Keratinocyte (primary cell): Measurements from ENCODE around the gene HS6ST3. TPM values are rescaled to one million over a fixed set of nuclear protein-coding genes. Genes with fewer than 3 reads are reported as not detected.

Experiments used
- DNase-seq: peaks from one replicate; pipeline ENCODE4 v3.0.0-alpha.2; 2011; ENCODE audit warnings: low read depth, missing footprints, low spot score
- FAIRE-seq: peaks from 2 replicates; lab custom pipeline; 2011; peaks lifted over from hg19 to GRCh38; lab: Jason Lieb, UNC
- H2AFZ ChIP-seq: 2 replicates; pipeline ENCODE4 v1.6.0; 2012; ENCODE audit warnings: low read length, control low read depth, inconsistent platforms; ENCODE audit not compliant: control insufficient read depth
- H3K27ac ChIP-seq: 2 replicates; pipeline ENCODE4 v1.5.1; 2011; ENCODE audit warnings: low read length; ENCODE audit not compliant: control insufficient read depth, insufficient read depth
- H3K27me3 ChIP-seq: 3 replicates; pipeline ENCODE4 v1.6.0; 2011; ENCODE audit warnings: low read length; ENCODE audit not compliant: control insufficient read depth, insufficient read depth; ENCODE audit errors: extremely low read depth
- H3K36me3 ChIP-seq, 2 experiments: 2 replicates in 1 of 2; 3 replicates in 1 of 2; pipeline ENCODE4 v1.5.1; 2011; ENCODE audit warnings: low read length in 2 of 2, mild to moderate bottlenecking in 1 of 2; ENCODE audit not compliant: control insufficient read depth in 2 of 2, insufficient read depth in 2 of 2; ENCODE audit errors: extremely low read depth in 1 of 2
- H3K4me1 ChIP-seq: 3 replicates; pipeline ENCODE4 v1.5.1; 2011; ENCODE audit warnings: low read length; ENCODE audit not compliant: control insufficient read depth, insufficient read depth; ENCODE audit errors: extremely low read depth
- H3K4me2 ChIP-seq: 3 replicates; pipeline ENCODE4 v1.6.0; 2011; ENCODE audit warnings: low read depth, low read length; ENCODE audit not compliant: control insufficient read depth, insufficient read depth; ENCODE audit errors: extremely low read depth
- H3K4me3 ChIP-seq, 3 experiments: fragments of 200-600 bp in 1 of 3; sonication (generic) in 1 of 3; 2 replicates in 2 of 3; 3 replicates in 1 of 3; pipeline ENCODE4 v1.5.1; 2011 to 2016; ENCODE audit warnings: low read length in 3 of 3, mild to moderate bottlenecking in 3 of 3, control low read depth in 2 of 3, inconsistent platforms in 1 of 3, low read depth in 1 of 3, mixed read lengths in 1 of 3, mixed run types in 1 of 3, moderate library complexity in 1 of 3; ENCODE audit not compliant: control insufficient read depth in 2 of 3, insufficient read depth in 2 of 3; ENCODE audit errors: extremely low read depth in 1 of 3
- H3K79me2 ChIP-seq: 2 replicates; pipeline ENCODE4 v1.6.0; 2012; ENCODE audit warnings: low read length; ENCODE audit not compliant: control insufficient read depth, insufficient read depth
- H3K9ac ChIP-seq: 3 replicates; pipeline ENCODE4 v1.6.0; 2011; ENCODE audit warnings: low read length; ENCODE audit not compliant: control insufficient read depth, insufficient read depth; ENCODE audit errors: extremely low read depth
- H3K9me1 ChIP-seq: 3 replicates; pipeline ENCODE4 v1.6.0; 2011; ENCODE audit warnings: low read length; ENCODE audit not compliant: control insufficient read depth, insufficient read depth; ENCODE audit errors: extremely low read depth
- H3K9me3 ChIP-seq: 2 replicates; pipeline ENCODE4 v1.5.1; 2012; ENCODE audit warnings: low read depth, low read length; ENCODE audit not compliant: control insufficient read depth
- H4K20me1 ChIP-seq: 3 replicates; pipeline ENCODE4 v1.6.0; 2011; ENCODE audit warnings: low read length; ENCODE audit not compliant: control insufficient read depth, insufficient read depth; ENCODE audit errors: extremely low read depth
- EZH2 ChIP-seq: IDR thresholded peaks from one replicate; pipeline ENCODE4 v1.6.1; 2012; ENCODE audit warnings: inconsistent platforms, mild to moderate bottlenecking, low read length, moderate library complexity
- dilution Hi-C: fragments of 300-500 bp; cut with MboI; formaldehyde crosslinking; loops from one replicate; pipeline ENCODE4 v1.7.0; 2020; ENCODE audit warnings: low sequenced_read_pairs; ENCODE audit not compliant: extremely low pct_ligation_motif_present
- polyA plus RNA-seq, 5 experiments: library from polyadenylated mRNA; depleted of rRNA in 3 of 5; stranded (reverse) in 3 of 5; stranded (forward) in 1 of 5; unstranded in 1 of 5; fragments of >200 nt; gene quantifications; 1 replicate in 1 of 5; 2 replicates in 3 of 5; 3 replicates in 1 of 5; pipeline versions ENCODE4 v1.2.1 to v1.2.3, GENCODE V29; 2011 to 2012; ENCODE audit warnings: missing spikeins in 2 of 5, low read depth in 1 of 5, low replicate concordance in 1 of 5
- TF ChIP-seq, protein P1 (sequence below), 3 experiments: IDR thresholded peaks in 1 of 3; conservative IDR thresholded peaks in 1 of 3; optimal IDR thresholded peaks in 1 of 3; 2 replicates in 2 of 3; 3 replicates in 1 of 3; pipeline versions ENCODE3 to v1.5.1; 2011; ENCODE audit warnings: low read length in 3 of 3, mild to moderate bottlenecking in 3 of 3, moderate library complexity in 2 of 3, control low read depth in 1 of 3, inconsistent platforms in 1 of 3; ENCODE audit not compliant: insufficient read depth in 2 of 3; ENCODE audit errors: extremely low read depth in 1 of 3

Gene HS6ST3
- polyA plus RNA-seq, 1 donor (not counting 4 experiments of a cell fraction or from before 2014, with no cell fraction given): 0.03 TPM

DNA sequence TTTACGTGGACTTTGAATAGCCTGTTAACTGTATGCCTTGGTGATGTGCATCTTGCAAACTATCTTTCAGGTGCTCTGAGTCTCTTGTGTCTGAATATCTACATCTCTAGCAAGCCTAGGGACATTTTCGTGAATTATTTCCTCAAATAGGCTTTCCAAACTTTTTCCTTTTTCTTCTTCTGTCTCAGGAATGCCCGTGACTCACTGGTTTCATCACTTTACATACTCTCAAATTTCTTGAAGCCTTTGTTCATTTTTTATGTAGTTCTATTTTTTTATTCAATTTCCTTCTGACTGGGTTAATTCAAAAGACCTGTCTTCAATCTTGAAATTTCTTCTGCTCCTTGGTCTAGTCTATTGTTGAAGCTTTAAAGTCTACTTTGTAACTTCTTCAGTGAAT is 572.1 kb downstream of the HS6ST3 start:
- FAIRE-seq (no peak), DNase-seq (no peak)
- no peaks in the 10 kb centered on the region for H3K9me1 ChIP-seq
- dilution Hi-C loops: no loop called here
- TF ChIP-seq EZH2: no peak
- H3K4me1 ChIP-seq: no peaks in the 10 kb centered on the region
- H3K4me2 ChIP-seq: no peak overlapping the region
- no peak overlapping the region for H3K4me3 ChIP-seq
- H4K20me1 ChIP-seq: no peaks in the 10 kb centered on the region
- H3K9ac ChIP-seq: no peak overlapping the region
- H2AFZ ChIP-seq: no peak overlapping the region
- H3K79me2 ChIP-seq: no peaks in the 10 kb centered on the region
- no peak overlapping the region for H3K27ac ChIP-seq
- peaks cover 2% of the 10 kb centered on the region for H3K9me3 ChIP-seq
- no peaks in the 10 kb centered on the region for H3K27me3 ChIP-seq
- no peaks in the 10 kb centered on the region for H3K36me3 ChIP-seq

DNA sequence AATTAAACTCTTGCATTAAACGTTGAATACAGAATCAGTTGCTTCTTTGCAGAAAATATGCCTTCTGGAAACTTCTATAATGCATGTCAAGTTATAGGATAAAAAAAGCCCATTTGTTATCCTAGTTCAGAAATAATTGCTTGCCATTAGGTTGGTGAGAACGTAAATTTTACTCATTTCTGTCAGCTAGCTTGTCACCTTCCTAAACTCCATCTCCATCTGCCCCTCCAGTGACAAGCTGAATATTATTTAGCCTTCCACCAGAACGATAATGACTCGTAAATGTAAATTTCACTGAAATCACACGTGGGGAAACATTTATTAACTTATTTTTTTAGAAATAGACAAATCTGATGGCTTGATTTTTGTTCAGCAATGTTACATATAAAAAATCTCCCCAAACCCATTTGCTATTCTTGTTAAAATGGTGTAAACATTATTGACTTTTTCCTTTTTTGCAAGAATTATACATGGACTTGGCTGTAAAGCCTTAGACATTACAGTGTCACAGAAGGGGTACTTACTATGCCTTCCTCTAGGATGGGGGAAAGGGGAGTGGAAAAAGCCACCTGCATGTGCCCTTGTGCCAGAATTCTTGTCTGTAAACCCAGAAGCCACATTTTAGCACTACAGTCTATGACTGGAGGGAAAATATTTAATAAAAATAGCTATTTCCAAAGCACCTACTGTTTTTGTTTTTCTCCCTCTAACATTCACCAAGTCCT is 577.5 kb downstream of the HS6ST3 start:
- Histone ChIP-seq H3K79me2 (no peaks in the 10 kb centered on the region), H3K9me1 (no peaks in the 10 kb centered on the region), H3K4me1 (peaks cover 14% of the 10 kb centered on the region), H3K9ac (no peak overlapping the region), H3K9me3 (peaks cover 2% of the 10 kb centered on the region), H3K27me3 (no peaks in the 10 kb centered on the region), H3K36me3 (no peaks in the 10 kb centered on the region), H3K27ac (no peak overlapping the region), H3K4me3 (no peak overlapping the region), H2AFZ (no peak overlapping the region), H4K20me1 (no peaks in the 10 kb centered on the region), H3K4me2 (no peak overlapping the region)
- no peak for FAIRE-seq
- no peak for TF ChIP-seq EZH2
- dilution Hi-C loops: no loop called here
- DNase-seq: no peak

DNA sequence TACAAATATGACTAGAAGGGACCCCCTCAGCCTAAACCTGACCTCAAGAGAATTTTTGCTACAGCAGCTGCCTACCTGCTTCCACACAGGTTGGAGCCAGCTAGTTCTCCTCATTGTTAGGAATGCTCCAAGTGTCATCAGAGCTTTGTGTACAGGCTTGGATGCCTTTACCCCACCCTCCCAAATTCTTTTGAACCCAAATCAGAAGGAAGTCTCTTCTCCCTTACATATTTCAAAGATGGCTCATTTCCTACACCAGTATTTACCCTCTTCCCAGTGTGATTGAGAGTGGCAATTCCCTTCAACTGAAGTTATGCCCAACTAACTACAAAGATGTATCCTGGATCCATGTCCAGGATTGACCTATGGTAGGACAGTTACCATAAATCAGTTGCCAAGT is 581.2 kb downstream of the HS6ST3 start:
- peak overlapping the region; percentile 50 for H3K27ac ChIP-seq
- peaks cover 14% of the 10 kb centered on the region for H3K4me1 ChIP-seq
- H3K4me3 ChIP-seq: no peak overlapping the region
- dilution Hi-C loops: no loop called here
- H2AFZ ChIP-seq: peak overlapping the region; percentile 14
- H3K9ac ChIP-seq: no peak overlapping the region
- H4K20me1 ChIP-seq: no peaks in the 10 kb centered on the region
- H3K27me3 ChIP-seq: no peaks in the 10 kb centered on the region
- H3K4me2 ChIP-seq: peak overlapping the region; percentile 7
- no peaks in the 10 kb centered on the region for H3K36me3 ChIP-seq
- TF ChIP-seq EZH2: no peak
- TF ChIP-seq, protein P1, sequence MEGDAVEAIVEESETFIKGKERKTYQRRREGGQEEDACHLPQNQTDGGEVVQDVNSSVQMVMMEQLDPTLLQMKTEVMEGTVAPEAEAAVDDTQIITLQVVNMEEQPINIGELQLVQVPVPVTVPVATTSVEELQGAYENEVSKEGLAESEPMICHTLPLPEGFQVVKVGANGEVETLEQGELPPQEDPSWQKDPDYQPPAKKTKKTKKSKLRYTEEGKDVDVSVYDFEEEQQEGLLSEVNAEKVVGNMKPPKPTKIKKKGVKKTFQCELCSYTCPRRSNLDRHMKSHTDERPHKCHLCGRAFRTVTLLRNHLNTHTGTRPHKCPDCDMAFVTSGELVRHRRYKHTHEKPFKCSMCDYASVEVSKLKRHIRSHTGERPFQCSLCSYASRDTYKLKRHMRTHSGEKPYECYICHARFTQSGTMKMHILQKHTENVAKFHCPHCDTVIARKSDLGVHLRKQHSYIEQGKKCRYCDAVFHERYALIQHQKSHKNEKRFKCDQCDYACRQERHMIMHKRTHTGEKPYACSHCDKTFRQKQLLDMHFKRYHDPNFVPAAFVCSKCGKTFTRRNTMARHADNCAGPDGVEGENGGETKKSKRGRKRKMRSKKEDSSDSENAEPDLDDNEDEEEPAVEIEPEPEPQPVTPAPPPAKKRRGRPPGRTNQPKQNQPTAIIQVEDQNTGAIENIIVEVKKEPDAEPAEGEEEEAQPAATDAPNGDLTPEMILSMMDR (optimal IDR thresholded peaks at IDR 0.05 in 1 of 3, IDR thresholded peaks at IDR 0.05 in 1 of 3, conservative IDR thresholded peaks at IDR 0.05 in 1 of 3; ENCODE audit: extremely low read depth in 1 of 3, insufficient read depth in 2 of 3, low read length in 3 of 3): no peak
- H3K79me2 ChIP-seq: no peaks in the 10 kb centered on the region
- H3K9me3 ChIP-seq: peaks cover 2% of the 10 kb centered on the region
- DNase-seq: no peak
- peak; percentile 95 for FAIRE-seq
- H3K9me1 ChIP-seq: no peaks in the 10 kb centered on the region
